ENCODE measurements around the gene FLYWCH2.

The FLYWCH2 gene

GRCh38 chr16:2894231-2894630 lies 11.2 kb downstream of the FLYWCH2 start:
- H3K4me3 ChIP-seq (ENCODE audit: low read depth, low read length) = no peak overlapping the region
- no peak for TF ChIP-seq CTCF (IDR thresholded peaks at IDR 0.05; ENCODE audit: borderline replicate concordance, insufficient read depth, low read depth, low read length)

- no peak overlapping the region for H3K4me3 ChIP-seq (ENCODE audit: low read depth, low read length)
- no peak for TF ChIP-seq CTCF (IDR thresholded peaks at IDR 0.05; ENCODE audit: borderline replicate concordance, insufficient read depth, low read depth, low read length)
Observed at GRCh38 chr16:2895813-2896212, 12.8 kb downstream of the FLYWCH2 start.

- TF ChIP-seq CTCF (IDR thresholded peaks at IDR 0.05; ENCODE audit: borderline replicate concordance, insufficient read depth, low read depth, low read length) = no peak
Observed at GRCh38 chr16:2896480-2897010, 13.5 kb downstream of the FLYWCH2 start.

GRCh38 chr16:2897110-2897509 lies 14.1 kb downstream of the FLYWCH2 start:
- H3K4me3 ChIP-seq (ENCODE audit: low read depth, low read length) = no peak overlapping the region
- no peak for TF ChIP-seq CTCF (IDR thresholded peaks at IDR 0.05; ENCODE audit: borderline replicate concordance, insufficient read depth, low read depth, low read length)

More at GRCh38 chr16:2896480-2897010, 13.5 kb downstream of the FLYWCH2 start:
- no peak overlapping the region for H3K4me3 ChIP-seq (ENCODE audit: low read depth, low read length)

- no peak for TF ChIP-seq CTCF (IDR thresholded peaks at IDR 0.05; ENCODE audit: borderline replicate concordance, insufficient read depth, low read depth, low read length)
- no peak overlapping the region for H3K4me3 ChIP-seq (ENCODE audit: low read depth, low read length)
Observed at GRCh38 chr16:2898831-2899563, 16.0 kb downstream of the FLYWCH2 start.

- no peak for TF ChIP-seq CTCF (IDR thresholded peaks at IDR 0.05; ENCODE audit: borderline replicate concordance, insufficient read depth, low read depth, low read length)
- H3K4me3 ChIP-seq (ENCODE audit: low read depth, low read length) = no peak overlapping the region
Observed at GRCh38 chr16:2899564-2900072, 16.6 kb downstream of the FLYWCH2 start.
